ENCODE results near the gene USP40.

Gene USP40

GRCh38 chr2:233428008-233428407, 138.6 kb downstream of the USP40 start:
- no peaks in the 10 kb centered on the region for H3K27me3 ChIP-seq (replicated peaks; ENCODE audit: control insufficient read depth, insufficient read depth, low read length)
- TF ChIP-seq CTCF (IDR thresholded peaks at IDR 0.05; ENCODE audit: insufficient read depth, low read length, poor library complexity, severe bottlenecking) = no peak
- no peak overlapping the region for H3K4me3 ChIP-seq (replicated peaks; ENCODE audit: low read depth, low read length)
- H3K36me3 ChIP-seq (ENCODE audit: control insufficient read depth, insufficient read depth, low read length) = no peaks in the 10 kb centered on the region; the same call in none of the 2 replicates
- no peak for DNase-seq (ENCODE audit: extremely low read depth, insufficient read length)

GRCh38 chr2:233426619-233427342, 139.8 kb downstream of the USP40 start:
- Histone ChIP-seq H3K4me3 (replicated peaks; ENCODE audit: low read depth, low read length) (no peak overlapping the region), H3K36me3 (ENCODE audit: control insufficient read depth, insufficient read depth, low read length) (no peaks in the 10 kb centered on the region; the same call in none of the 2 replicates), H3K27me3 (replicated peaks; ENCODE audit: control insufficient read depth, insufficient read depth, low read length) (no peaks in the 10 kb centered on the region)
- TF ChIP-seq CTCF (IDR thresholded peaks at IDR 0.05; ENCODE audit: insufficient read depth, low read length, poor library complexity, severe bottlenecking) = no peak
- DNase-seq (ENCODE audit: extremely low read depth, insufficient read length) = no peak
